HFFc6 (cell line): ENCODE results near the gene JAKMIP3. TPM values are rescaled to one million over a fixed set of nuclear protein-coding genes. Genes with fewer than 3 reads are reported as not detected.

ENCODE experiments used
- DNase-seq: peaks from one replicate; pipeline ENCODE4 v3.0.0-alpha.2; 2018
- H3K27ac Mint-ChIP-seq: 2 replicates; pipeline ENCODE4 v1.8.0; 2020; ENCODE audit warnings: mild to moderate bottlenecking, mixed read lengths
- H3K27me3 Mint-ChIP-seq: 2 replicates; pipeline ENCODE4 v1.8.0; 2021; ENCODE audit warnings: mild to moderate bottlenecking, moderate library complexity, mixed read lengths; ENCODE audit not compliant: insufficient read depth
- H3K36me3 Mint-ChIP-seq: 2 replicates; pipeline ENCODE4 v1.8.0; 2021; ENCODE audit warnings: low read depth, mixed read lengths
- H3K4me1 Mint-ChIP-seq: 2 replicates; pipeline ENCODE4 v1.8.0; 2020; ENCODE audit warnings: low read depth, mixed read lengths
- H3K4me3 Mint-ChIP-seq: 2 replicates; pipeline ENCODE4 v1.8.0; 2020; ENCODE audit warnings: mild to moderate bottlenecking, moderate library complexity, mixed read lengths
- H3K9me3 Mint-ChIP-seq: 2 replicates; pipeline ENCODE4 v1.8.0; 2020; ENCODE audit warnings: mild to moderate bottlenecking, mixed read lengths
- total RNA-seq, 6 experiments: library from RNA; stranded (reverse); fragmentation: NEBNext Ultra II Directional; extraction: Animal tissue kit (Norgen Biotek cat#: 25700); gene quantifications; 2 replicates in 1 of 6; 3 replicates in 5 of 6; pipeline ENCODE4 v1.2.3, GENCODE V29; 2021
- TF ChIP-seq, protein P1 (sequence below): fragments of 200-600 bp; sonication (generic); IDR thresholded peaks from 2 replicates; pipeline ENCODE4 v1.5.0; 2021; ENCODE audit warnings: antibody characterized with exemption, mild to moderate bottlenecking

JAKMIP3 gene
- total RNA-seq, 6 experiments from 2014 or later: 0.05 to 0.19 (median 0.13) TPM

DNA sequence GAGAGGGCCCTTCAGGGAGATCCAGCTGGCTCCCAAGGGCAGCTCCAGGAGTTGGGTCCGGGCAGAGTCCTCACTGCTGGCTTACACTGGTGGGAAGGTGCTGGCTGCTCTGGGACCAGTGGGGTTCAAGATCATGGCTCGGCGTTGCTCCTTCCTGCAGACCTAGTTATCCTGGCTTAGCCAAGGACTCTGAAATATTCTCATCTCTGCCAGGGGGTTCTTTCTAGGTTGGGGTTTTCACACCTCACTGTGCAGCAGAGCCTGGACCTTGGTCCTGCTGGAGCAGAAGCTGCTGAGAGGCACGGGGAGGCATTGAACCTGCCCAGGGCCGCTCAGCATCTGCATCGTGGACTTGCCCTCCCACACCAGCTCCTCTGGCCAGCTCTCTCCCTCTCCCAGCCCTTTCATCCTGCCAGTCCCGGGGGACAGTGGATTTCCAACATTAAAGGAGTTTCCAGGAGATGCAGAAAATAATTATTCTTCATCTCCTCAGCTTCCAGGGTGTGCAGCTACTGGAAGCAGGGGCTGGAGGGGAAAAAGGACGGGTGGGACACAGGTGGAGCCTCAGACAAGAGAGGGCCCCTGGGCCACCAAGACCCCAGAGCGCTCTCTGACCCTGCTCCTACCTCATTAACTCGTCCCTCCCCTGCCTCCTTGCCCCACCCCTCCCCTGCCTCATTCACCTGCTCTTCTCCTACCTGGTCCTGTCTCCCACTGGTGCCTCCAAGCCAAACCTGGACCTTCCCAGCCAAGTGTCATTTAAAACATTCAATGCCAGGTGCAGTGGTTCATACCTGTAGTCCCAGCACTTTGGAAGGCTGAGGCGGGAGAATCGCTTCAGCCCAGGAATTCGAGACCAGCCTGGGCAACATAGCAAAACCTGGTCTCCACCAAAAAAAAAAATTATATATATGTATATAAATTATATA is 42.5 kb downstream of the JAKMIP3 start:
- no peaks in the 10 kb centered on the region for H3K4me1 Mint-ChIP-seq
- H3K36me3 Mint-ChIP-seq: no peaks in the 10 kb centered on the region
- H3K27ac Mint-ChIP-seq: no peak overlapping the region
- no peak for DNase-seq
- H3K27me3 Mint-ChIP-seq: peaks cover 12% of the 10 kb centered on the region
- no peaks in the 10 kb centered on the region for H3K9me3 Mint-ChIP-seq
- TF ChIP-seq, protein P1, sequence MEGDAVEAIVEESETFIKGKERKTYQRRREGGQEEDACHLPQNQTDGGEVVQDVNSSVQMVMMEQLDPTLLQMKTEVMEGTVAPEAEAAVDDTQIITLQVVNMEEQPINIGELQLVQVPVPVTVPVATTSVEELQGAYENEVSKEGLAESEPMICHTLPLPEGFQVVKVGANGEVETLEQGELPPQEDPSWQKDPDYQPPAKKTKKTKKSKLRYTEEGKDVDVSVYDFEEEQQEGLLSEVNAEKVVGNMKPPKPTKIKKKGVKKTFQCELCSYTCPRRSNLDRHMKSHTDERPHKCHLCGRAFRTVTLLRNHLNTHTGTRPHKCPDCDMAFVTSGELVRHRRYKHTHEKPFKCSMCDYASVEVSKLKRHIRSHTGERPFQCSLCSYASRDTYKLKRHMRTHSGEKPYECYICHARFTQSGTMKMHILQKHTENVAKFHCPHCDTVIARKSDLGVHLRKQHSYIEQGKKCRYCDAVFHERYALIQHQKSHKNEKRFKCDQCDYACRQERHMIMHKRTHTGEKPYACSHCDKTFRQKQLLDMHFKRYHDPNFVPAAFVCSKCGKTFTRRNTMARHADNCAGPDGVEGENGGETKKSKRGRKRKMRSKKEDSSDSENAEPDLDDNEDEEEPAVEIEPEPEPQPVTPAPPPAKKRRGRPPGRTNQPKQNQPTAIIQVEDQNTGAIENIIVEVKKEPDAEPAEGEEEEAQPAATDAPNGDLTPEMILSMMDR: no peak
- no peak overlapping the region for H3K4me3 Mint-ChIP-seq

DNA sequence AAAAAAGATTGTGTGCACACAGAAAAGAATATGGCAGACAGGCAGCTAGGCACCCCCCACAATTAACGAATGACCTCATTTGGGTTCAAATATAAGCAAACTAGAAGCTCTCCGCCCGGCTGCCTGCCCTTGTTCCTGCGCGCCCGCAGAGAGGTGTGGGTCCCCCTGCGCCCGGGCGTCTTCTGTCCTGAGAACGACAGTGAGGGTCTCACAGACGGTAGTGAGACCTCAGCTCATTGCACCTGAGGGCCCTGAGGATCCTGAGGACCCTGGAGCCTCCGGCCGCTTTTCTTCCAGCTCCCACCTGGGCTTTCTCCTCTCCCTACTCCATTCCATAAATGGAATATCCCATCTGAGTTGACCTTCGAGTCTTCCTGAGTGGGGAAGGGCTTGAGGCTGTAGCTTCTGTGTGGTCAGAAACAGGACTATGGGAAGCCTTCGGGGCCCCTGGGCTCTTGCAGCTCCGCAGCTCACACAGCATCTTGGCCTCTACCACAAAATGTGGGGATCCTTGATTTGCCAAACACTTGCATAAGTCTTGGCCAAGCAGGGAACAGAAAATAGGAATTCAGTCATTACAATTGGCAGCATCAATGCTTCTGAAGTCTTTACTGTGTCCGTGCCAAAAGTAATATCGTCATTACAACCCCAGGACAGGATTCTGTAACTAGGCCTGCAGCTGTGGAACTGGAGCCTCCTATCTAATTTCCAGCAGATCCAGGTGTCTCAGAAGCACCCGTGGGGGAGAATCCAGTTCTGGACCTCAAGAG is 43.8 kb downstream of the JAKMIP3 start:
- Mint-ChIP-seq H3K4me1 (no peaks in the 10 kb centered on the region), H3K27ac (no peak overlapping the region), H3K9me3 (no peaks in the 10 kb centered on the region), H3K27me3 (peaks cover 15% of the 10 kb centered on the region), H3K36me3 (no peaks in the 10 kb centered on the region), H3K4me3 (no peak overlapping the region)
- no peak for DNase-seq
- TF ChIP-seq, protein P1: no peak

- Mint-ChIP-seq H3K27ac (no peak overlapping the region), H3K4me1 (no peaks in the 10 kb centered on the region), H3K27me3 (peaks cover 15% of the 10 kb centered on the region), H3K4me3 (no peak overlapping the region), H3K36me3 (no peaks in the 10 kb centered on the region), H3K9me3 (no peaks in the 10 kb centered on the region)
- TF ChIP-seq, protein P1: no peak
- no peak for DNase-seq
These were observed 44.4 kb downstream of the JAKMIP3 start for GRCh38 chr10:132110111-132110521.

DNA sequence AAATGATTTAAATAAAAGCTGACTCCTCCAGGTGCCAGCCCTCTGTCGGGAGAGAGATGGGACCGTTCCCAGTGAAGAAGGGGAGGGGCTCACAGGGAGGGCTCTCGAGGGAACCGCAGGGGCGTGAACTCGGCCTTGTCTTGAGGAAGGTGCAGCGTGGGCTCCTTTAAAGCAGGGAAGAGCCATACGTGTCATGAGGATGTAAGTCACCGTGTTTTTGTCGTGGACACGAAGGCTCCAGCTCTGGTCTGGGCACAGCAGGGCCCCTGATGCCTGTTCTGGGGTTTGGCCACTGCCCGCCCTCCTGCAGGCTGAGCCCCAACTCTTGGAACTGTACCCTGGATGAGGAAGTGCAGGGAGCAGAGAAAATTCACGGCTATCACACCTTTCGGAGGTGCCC is 45.0 kb downstream of the JAKMIP3 start:
- DNase-seq: no peak
- Mint-ChIP-seq H3K9me3 (no peaks in the 10 kb centered on the region), H3K4me3 (no peak overlapping the region), H3K27ac (no peak overlapping the region), H3K4me1 (no peaks in the 10 kb centered on the region), H3K27me3 (peaks cover 15% of the 10 kb centered on the region), H3K36me3 (no peaks in the 10 kb centered on the region)
- TF ChIP-seq, protein P1: no peak

GRCh38 chr10:132111121-132111731 is 45.5 kb downstream of the JAKMIP3 start:
- Mint-ChIP-seq H3K27me3 (peaks cover 15% of the 10 kb centered on the region), H3K9me3 (no peaks in the 10 kb centered on the region), H3K4me3 (no peak overlapping the region), H3K4me1 (no peaks in the 10 kb centered on the region), H3K36me3 (no peaks in the 10 kb centered on the region), H3K27ac (no peak overlapping the region)
- no peak for DNase-seq
- TF ChIP-seq, protein P1: no peak
